HepG2 (cell line): ENCODE measurements around the gene SELENOW. TPM values are rescaled to one million over a fixed set of nuclear protein-coding genes. Genes with fewer than 3 reads are reported as not detected.

ENCODE experiments used
- AGO1 ChIP-seq: fragments of 200-400 bp; formaldehyde crosslinking; IDR thresholded peaks from 2 replicates; pipeline ENCODE4 v1.6.1; 2017; ENCODE audit warnings: mild to moderate bottlenecking, low read depth, low read length, moderate library complexity; ENCODE audit not compliant: poor library complexity, severe bottlenecking
- ATAD3A ChIP-seq: sonication (generic); formaldehyde crosslinking; IDR thresholded peaks from 2 replicates; pipeline ENCODE4 v1.4.0; 2020; ENCODE audit warnings: missing genetic modification reagents
- KLF6 ChIP-seq: IDR thresholded peaks from 2 replicates; pipeline ENCODE4 v1.8.0; 2016; ENCODE audit warnings: missing biosample characterization, missing genetic modification reagents
- LRRFIP1 ChIP-seq: sonication (generic); formaldehyde crosslinking; conservative IDR thresholded peaks from 2 replicates; pipeline ENCODE4 v1.4.0; 2020; ENCODE audit warnings: missing genetic modification reagents
- NCOA2 ChIP-seq: sonication (generic); formaldehyde crosslinking; IDR thresholded peaks from 2 replicates; pipeline ENCODE4 v1.8.0; 2022; ENCODE audit warnings: inconsistent platforms
- TEAD2 ChIP-seq: sonication (generic); formaldehyde crosslinking; IDR thresholded peaks from 2 replicates; pipeline ENCODE4 v1.9.0; 2021; ENCODE audit warnings: missing genetic modification reagents
- XBP1 ChIP-seq: sonication (generic); formaldehyde crosslinking; IDR thresholded peaks from 2 replicates; pipeline ENCODE4 v1.5.0; 2020; ENCODE audit warnings: missing genetic modification reagents
- ZEB1 ChIP-seq: IDR thresholded peaks from 2 replicates; pipeline ENCODE4 v1.6.1; 2012; ENCODE audit warnings: mild to moderate bottlenecking, low read depth, inconsistent platforms; ENCODE audit not compliant: insufficient replicate concordance
- ZHX2 ChIP-seq, 2 experiments: sonication (generic) in 1 of 2; formaldehyde crosslinking in 1 of 2; IDR thresholded peaks; 2 replicates each; pipeline versions ENCODE4 v1.6.1 to v1.9.0; 2014 to 2022; ENCODE audit warnings: antibody characterized with exemption in 1 of 2, borderline replicate concordance in 1 of 2, inconsistent platforms in 1 of 2, low read depth in 1 of 2, missing genetic modification reagents in 1 of 2
- ZNF225 ChIP-seq: sonication (generic); formaldehyde crosslinking; IDR thresholded peaks from 2 replicates; pipeline ENCODE4 v1.4.0; 2020; ENCODE audit warnings: mild to moderate bottlenecking, missing genetic modification reagents
- ZNF263 ChIP-seq: sonication (generic); formaldehyde crosslinking; IDR thresholded peaks from 2 replicates; pipeline ENCODE4 v1.4.0; 2020; ENCODE audit warnings: missing genetic modification reagents
- ZNF713 ChIP-seq: sonication (generic); formaldehyde crosslinking; IDR thresholded peaks from 2 replicates; pipeline ENCODE4 v1.4.0; 2020; ENCODE audit warnings: mild to moderate bottlenecking, missing genetic modification reagents
- polyA plus RNA-seq, 8 experiments: library from polyadenylated mRNA; depleted of rRNA in 3 of 8; stranded (reverse) in 7 of 8; unstranded in 1 of 8; fragments of >200 nt; fragmentation: Illumina TruSeq in 4 of 8; extraction: Trizol in 4 of 8; gene quantifications; 2 replicates each; pipeline versions ENCODE4 v1.2.1 to v1.2.3, GENCODE V29; 2011 to 2016; ENCODE audit warnings: low read depth in 4 of 8, missing spikeins in 1 of 8, mixed read lengths in 1 of 8; ENCODE audit not compliant: insufficient read depth in 1 of 8
- total RNA-seq, 5 experiments: library from RNA; depleted of rRNA; stranded (reverse); fragments of >200 nt; fragmentation: Illumina TruSeq; extraction: Trizol; gene quantifications; 2 replicates each; pipeline ENCODE4 v1.2.3, GENCODE V29; 2016; ENCODE audit warnings: low read depth in 1 of 5
- TF ChIP-seq, protein P1 (sequence below): sonication (generic); formaldehyde crosslinking; IDR thresholded peaks from 2 replicates; pipeline ENCODE4 v1.4.0; 2020; ENCODE audit warnings: missing genetic modification reagents, borderline replicate concordance
- TF ChIP-seq, protein P2 (sequence below): sonication (generic); formaldehyde crosslinking; IDR thresholded peaks from 2 replicates; pipeline ENCODE4 v1.8.0; 2022; ENCODE audit warnings: missing genetic modification reagents, low read depth, mild to moderate bottlenecking, borderline replicate concordance

SELENOW gene
- total and polyA plus RNA-seq, 2 of the 13 experiments (the other 11 are each of a cell fraction or from before 2014, with no cell fraction given): 50.3 to 64.7 TPM

- TF ChIP-seq LRRFIP1 (CRISPR knock-in tag) (no peak), ATAD3A (CRISPR knock-in tag) (no peak), NCOA2 (CRISPR knock-in tag) (no peak), ZHX2 (IDR thresholded peaks at IDR 0.05; ENCODE audit: low read depth) (no peak), ZHX2 (CRISPR knock-in tag; IDR thresholded peaks at IDR 0.05; ENCODE audit: borderline replicate concordance) (no peak; the same call in 1 of the 2 replicates), AGO1 (peak; percentile 23), TEAD2 (CRISPR knock-in tag) (no peak), ZNF713 (no peak), XBP1 (CRISPR knock-in tag) (no peak), ZNF225 (CRISPR knock-in tag) (no peak), ZNF263 (CRISPR knock-in tag) (0 out of 2 replicates have a peak, but pooled peaks have one; percentile 52), ZEB1 (peak; percentile 37), KLF6 (CRISPR knock-in tag) (peak; percentile 74)
- TF ChIP-seq, protein P1, sequence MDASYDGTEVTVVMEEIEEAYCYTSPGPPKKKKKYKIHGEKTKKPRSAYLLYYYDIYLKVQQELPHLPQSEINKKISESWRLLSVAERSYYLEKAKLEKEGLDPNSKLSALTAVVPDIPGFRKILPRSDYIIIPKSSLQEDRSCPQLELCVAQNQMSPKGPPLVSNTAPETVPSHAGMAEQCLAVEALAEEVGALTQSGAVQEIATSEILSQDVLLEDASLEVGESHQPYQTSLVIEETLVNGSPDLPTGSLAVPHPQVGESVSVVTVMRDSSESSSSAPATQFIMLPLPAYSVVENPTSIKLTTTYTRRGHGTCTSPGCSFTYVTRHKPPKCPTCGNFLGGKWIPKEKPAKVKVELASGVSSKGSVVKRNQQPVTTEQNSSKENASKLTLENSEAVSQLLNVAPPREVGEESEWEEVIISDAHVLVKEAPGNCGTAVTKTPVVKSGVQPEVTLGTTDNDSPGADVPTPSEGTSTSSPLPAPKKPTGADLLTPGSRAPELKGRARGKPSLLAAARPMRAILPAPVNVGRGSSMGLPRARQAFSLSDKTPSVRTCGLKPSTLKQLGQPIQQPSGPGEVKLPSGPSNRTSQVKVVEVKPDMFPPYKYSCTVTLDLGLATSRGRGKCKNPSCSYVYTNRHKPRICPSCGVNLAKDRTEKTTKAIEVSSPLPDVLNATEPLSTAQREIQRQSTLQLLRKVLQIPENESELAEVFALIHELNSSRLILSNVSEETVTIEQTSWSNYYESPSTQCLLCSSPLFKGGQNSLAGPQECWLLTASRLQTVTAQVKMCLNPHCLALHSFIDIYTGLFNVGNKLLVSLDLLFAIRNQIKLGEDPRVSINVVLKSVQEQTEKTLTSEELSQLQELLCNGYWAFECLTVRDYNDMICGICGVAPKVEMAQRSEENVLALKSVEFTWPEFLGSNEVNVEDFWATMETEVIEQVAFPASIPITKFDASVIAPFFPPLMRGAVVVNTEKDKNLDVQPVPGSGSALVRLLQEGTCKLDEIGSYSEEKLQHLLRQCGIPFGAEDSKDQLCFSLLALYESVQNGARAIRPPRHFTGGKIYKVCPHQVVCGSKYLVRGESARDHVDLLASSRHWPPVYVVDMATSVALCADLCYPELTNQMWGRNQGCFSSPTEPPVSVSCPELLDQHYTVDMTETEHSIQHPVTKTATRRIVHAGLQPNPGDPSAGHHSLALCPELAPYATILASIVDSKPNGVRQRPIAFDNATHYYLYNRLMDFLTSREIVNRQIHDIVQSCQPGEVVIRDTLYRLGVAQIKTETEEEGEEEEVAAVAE: 0 out of 2 replicates have a peak, but pooled peaks have one; percentile 35
- TF ChIP-seq, protein P2, sequence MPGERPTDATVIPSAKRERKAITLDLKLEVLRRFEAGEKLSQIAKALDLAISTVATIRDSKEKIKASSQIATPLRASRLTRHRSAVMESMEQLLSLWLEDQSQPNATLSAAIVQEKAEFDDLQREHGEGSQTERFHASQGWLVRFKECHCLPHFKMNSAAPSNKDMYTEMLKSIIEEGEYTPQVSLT: no peak
Observed at GRCh38 chr19:47778049-47778953, at the start of gene SELENOW (continued).
